Fibroblast of lung (primary cell): ENCODE data around the gene C20orf204. TPM values are rescaled to one million over a fixed set of nuclear protein-coding genes. Genes with fewer than 3 reads are reported as not detected.

ENCODE experiments used
- DNase-seq, 2 donors: peaks; one replicate each; pipeline versions ENCODE4 v3.0.0 to v3.0.0-alpha.2; 2010; ENCODE audit warnings: low read depth in 2 of 2
- H2AFZ ChIP-seq: 2 replicates; pipeline ENCODE4 v1.5.1; 2012; ENCODE audit warnings: low read length, control low read depth, inconsistent platforms
- H3K27ac ChIP-seq: 2 replicates; pipeline ENCODE4 v1.5.1; 2011; ENCODE audit warnings: low read length, control low read depth; ENCODE audit not compliant: insufficient read depth
- H3K27me3 ChIP-seq: 2 replicates; pipeline ENCODE4 v1.5.1; 2011; ENCODE audit warnings: mild to moderate bottlenecking, low read length; ENCODE audit not compliant: control insufficient read depth, insufficient read depth
- H3K36me3 ChIP-seq: 2 replicates; pipeline ENCODE4 v1.5.1; 2011; ENCODE audit warnings: low read length; ENCODE audit not compliant: control insufficient read depth, insufficient read depth
- H3K4me1 ChIP-seq: 2 replicates; pipeline ENCODE4 v1.5.1; 2011; ENCODE audit warnings: low read length; ENCODE audit not compliant: control insufficient read depth, insufficient read depth; ENCODE audit errors: extremely low read depth
- H3K4me2 ChIP-seq: 2 replicates; pipeline ENCODE4 v1.5.1; 2011; ENCODE audit warnings: low read length, control low read depth; ENCODE audit not compliant: insufficient read depth; ENCODE audit errors: extremely low read depth
- H3K4me3 ChIP-seq, 4 experiments: fragments of 200-600 bp in 1 of 4; sonication (generic) in 1 of 4; replicated peaks in 1 of 4; 2 replicates each; pipeline ENCODE4 v1.5.1; 2011 to 2016; ENCODE audit warnings: low read length in 4 of 4, low read depth in 3 of 4, mild to moderate bottlenecking in 3 of 4, control low read depth in 2 of 4, inconsistent platforms in 1 of 4, mixed read lengths in 1 of 4; ENCODE audit not compliant: insufficient read depth in 1 of 4; ENCODE audit errors: control extremely low read depth in 1 of 4
- H3K79me2 ChIP-seq: 2 replicates; pipeline ENCODE4 v1.5.1; 2012; ENCODE audit warnings: mild to moderate bottlenecking, low read length, inconsistent platforms; ENCODE audit not compliant: control insufficient read depth, insufficient read depth
- H3K9ac ChIP-seq: 2 replicates; pipeline ENCODE4 v1.5.1; 2011; ENCODE audit warnings: mild to moderate bottlenecking, low read length, control low read depth; ENCODE audit not compliant: insufficient read depth
- H3K9me3 ChIP-seq: 2 replicates; pipeline ENCODE4 v1.5.1; 2012; ENCODE audit warnings: low read depth, low read length; ENCODE audit not compliant: control insufficient read depth, insufficient read depth
- H4K20me1 ChIP-seq: 2 replicates; pipeline ENCODE4 v1.5.1; 2011; ENCODE audit warnings: low read length; ENCODE audit not compliant: control insufficient read depth, insufficient read depth; ENCODE audit errors: extremely low read depth
- CTCF ChIP-seq, 2 donors: IDR thresholded peaks in 1 of 2; conservative IDR thresholded peaks in 1 of 2; 1 replicate in 1 of 2; 2 replicates in 1 of 2; pipeline ENCODE4 v1.5.1; 2011 to 2012; ENCODE audit warnings: low read length in 2 of 2, control low read depth in 1 of 2, inconsistent platforms in 1 of 2, low read depth in 1 of 2, mild to moderate bottlenecking in 1 of 2
- EZH2 ChIP-seq: IDR thresholded peaks from 2 replicates; pipeline ENCODE4 v1.5.1; 2012; ENCODE audit warnings: low read length, control low read depth, mild to moderate bottlenecking; ENCODE audit errors: missing control alignments
- polyA plus RNA-seq, 2 donors: library from polyadenylated mRNA; depleted of rRNA in 1 of 2; stranded (reverse) in 1 of 2; unstranded in 1 of 2; fragments of >200 nt; gene quantifications; 2 replicates each; pipeline ENCODE4 v1.2.1, GENCODE V29; 2011 to 2012; ENCODE audit warnings: missing spikeins in 1 of 2
- total RNA-seq: library from RNA; depleted of rRNA; stranded (reverse); fragments of >200 nt; gene quantifications from 2 replicates; pipeline ENCODE4 v1.2.1, GENCODE V29; 2014

Gene C20orf204
- total and polyA plus RNA-seq, 2 donors (not counting 1 experiment from before 2014, with no cell fraction given) = 0.02 to 0.66 TPM

- Histone ChIP-seq H3K36me3 (peaks cover 5% of the 10 kb centered on the region), H3K9ac (no peak overlapping the region), H3K9me3 (no peaks in the 10 kb centered on the region), H3K27me3 (peaks cover 26% of the 10 kb centered on the region), H3K4me3 (peak overlapping the region in 1 of 4 experiments; percentile 46), H3K4me1 (no peaks in the 10 kb centered on the region), H3K4me2 (peak overlapping the region; percentile 82), H3K27ac (no peak overlapping the region), H4K20me1 (no peaks in the 10 kb centered on the region), H3K79me2 (no peaks in the 10 kb centered on the region), H2AFZ (no peak overlapping the region)
- no peak for TF ChIP-seq CTCF (conservative IDR thresholded peaks at IDR 0.05 in 1 of 2, IDR thresholded peaks at IDR 0.05 in 1 of 2; ENCODE audit: low read depth in 1 of 2, low read length in 2 of 2)
- TF ChIP-seq EZH2 = no peak
- DNase-seq = no peak
These were observed 3.5 kb downstream of the C20orf204 start for GRCh38 chr20:64039293-64040160.

DNA sequence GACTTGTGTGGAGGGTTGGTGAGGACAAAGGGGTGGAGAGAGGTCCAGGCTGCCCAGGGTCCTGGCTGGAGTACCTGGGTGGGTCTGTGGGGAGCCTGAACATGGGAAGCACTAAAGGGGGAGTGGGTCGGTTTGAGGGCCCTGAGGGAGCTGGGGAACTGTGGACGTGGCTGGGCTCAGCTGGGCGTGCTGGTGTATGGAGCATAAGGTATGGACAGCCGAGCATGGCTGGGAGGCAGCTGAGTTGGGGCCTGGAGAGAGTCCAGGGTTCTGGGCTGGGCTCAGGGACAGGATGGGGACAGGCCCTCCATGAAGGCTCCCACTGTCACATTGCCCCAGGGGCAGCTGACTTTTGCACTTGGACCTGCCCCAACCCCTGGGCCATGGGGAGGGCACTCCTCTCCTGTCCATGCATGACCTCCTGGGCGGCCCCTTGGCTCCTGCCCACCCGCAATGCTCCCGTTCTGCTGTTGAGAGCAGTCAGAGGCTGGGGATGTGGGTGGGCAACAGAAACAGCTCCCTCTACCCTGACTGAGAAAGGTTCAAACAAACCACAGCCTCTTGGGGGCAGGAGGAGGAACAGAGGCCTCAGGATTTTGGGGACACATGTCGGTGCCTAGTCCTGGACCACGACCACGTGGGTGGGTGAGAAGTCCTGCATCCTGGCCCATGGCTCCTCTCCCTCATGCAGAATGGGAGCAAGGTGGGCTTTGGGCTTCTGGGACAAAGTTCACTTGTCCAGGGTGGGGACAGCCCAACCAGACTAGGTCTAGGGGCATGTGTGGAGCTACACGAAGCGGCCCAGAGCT, 4.5 kb downstream of the C20orf204 start:
- H3K36me3 ChIP-seq = no peaks in the 10 kb centered on the region

More for the DNA sequence above, 4.5 kb downstream of the C20orf204 start:
- no peak overlapping the region for H3K27ac ChIP-seq
- H3K4me1 ChIP-seq = no peaks in the 10 kb centered on the region
- no peak overlapping the region for H3K9ac ChIP-seq
- H3K4me2 ChIP-seq = no peak overlapping the region
- no peaks in the 10 kb centered on the region for H4K20me1 ChIP-seq
- no peaks in the 10 kb centered on the region for H3K9me3 ChIP-seq
- TF ChIP-seq CTCF (conservative IDR thresholded peaks at IDR 0.05 in 1 of 2, IDR thresholded peaks at IDR 0.05 in 1 of 2; ENCODE audit: low read depth in 1 of 2, low read length in 2 of 2) (no peak), EZH2 (no peak)
- peaks cover 26% of the 10 kb centered on the region for H3K27me3 ChIP-seq
- no peak for DNase-seq
- H3K79me2 ChIP-seq = no peaks in the 10 kb centered on the region
- no peak overlapping the region for H2AFZ ChIP-seq
- no peak overlapping the region for H3K4me3 ChIP-seq
